Lower leg skin (tissue), 4 donors: Measurements from ENCODE around the gene SDK2. TPM values are rescaled to one million over a fixed set of nuclear protein-coding genes. Genes with fewer than 3 reads are reported as not detected.

Experiments used
- DNase-seq, 2 donors: peaks; one replicate each; pipeline ENCODE4 v3.0.0-alpha.2; 2019; ENCODE audit warnings: low spot score in 2 of 2
- H3K4me3 ChIP-seq: fragments of 200-600 bp; sonication (generic); 2 replicates; pipeline ENCODE4 v1.5.1; 2017; ENCODE audit warnings: mild to moderate bottlenecking, low read depth; ENCODE audit not compliant: poor library complexity, severe bottlenecking
- POLR2A ChIP-seq, 2 donors: fragments of 450-650 bp; IDR thresholded peaks; one replicate each; pipeline ENCODE4 v1.6.1; 2016 to 2017; ENCODE audit warnings: antibody characterized with exemption in 2 of 2, mild to moderate bottlenecking in 1 of 2, moderate library complexity in 1 of 2
- WGBS, 2 donors: methylation state at CpG; one replicate each; pipeline ENCODE4 v1.1.5; 2018; 5-methylcytosine and 5-hydroxymethylcytosine counted together
- intact Hi-C: fragments of 100-400 bp; cut with DNase I; formaldehyde crosslinking; loops from one replicate; pipeline ENCODE4 v1.15.0; 2023; ENCODE audit warnings: low total_unique reads
- total RNA-seq, 4 donors: library from RNA; depleted of rRNA; stranded (reverse); fragments of >200 nt; gene quantifications; one replicate each; pipeline ENCODE4 v1.1.0, GENCODE V29; 2016
- TF ChIP-seq, protein P1 (sequence below), 3 donors: fragments of 450-650 bp; IDR thresholded peaks; one replicate each; pipeline ENCODE4 v1.5.1; 2016; ENCODE audit warnings: antibody characterized with exemption in 3 of 3, mild to moderate bottlenecking in 3 of 3, moderate library complexity in 2 of 3

SDK2 gene
- total RNA-seq, 4 donors from 2014 or later: 1.5 to 4.4 (median 1.6) TPM

- intact Hi-C loops: no loop called here
- H3K4me3 ChIP-seq: no peak overlapping the region
- WGBS, 2 donors: 49 to 51% methylated on average over 5 to 7 of the region's 7 CpGs
- DNase-seq: no peak
- no peak for TF ChIP-seq POLR2A (IDR thresholded peaks at IDR 0.05)
- TF ChIP-seq, protein P1, sequence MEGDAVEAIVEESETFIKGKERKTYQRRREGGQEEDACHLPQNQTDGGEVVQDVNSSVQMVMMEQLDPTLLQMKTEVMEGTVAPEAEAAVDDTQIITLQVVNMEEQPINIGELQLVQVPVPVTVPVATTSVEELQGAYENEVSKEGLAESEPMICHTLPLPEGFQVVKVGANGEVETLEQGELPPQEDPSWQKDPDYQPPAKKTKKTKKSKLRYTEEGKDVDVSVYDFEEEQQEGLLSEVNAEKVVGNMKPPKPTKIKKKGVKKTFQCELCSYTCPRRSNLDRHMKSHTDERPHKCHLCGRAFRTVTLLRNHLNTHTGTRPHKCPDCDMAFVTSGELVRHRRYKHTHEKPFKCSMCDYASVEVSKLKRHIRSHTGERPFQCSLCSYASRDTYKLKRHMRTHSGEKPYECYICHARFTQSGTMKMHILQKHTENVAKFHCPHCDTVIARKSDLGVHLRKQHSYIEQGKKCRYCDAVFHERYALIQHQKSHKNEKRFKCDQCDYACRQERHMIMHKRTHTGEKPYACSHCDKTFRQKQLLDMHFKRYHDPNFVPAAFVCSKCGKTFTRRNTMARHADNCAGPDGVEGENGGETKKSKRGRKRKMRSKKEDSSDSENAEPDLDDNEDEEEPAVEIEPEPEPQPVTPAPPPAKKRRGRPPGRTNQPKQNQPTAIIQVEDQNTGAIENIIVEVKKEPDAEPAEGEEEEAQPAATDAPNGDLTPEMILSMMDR (IDR thresholded peaks at IDR 0.05): no peak
Observed at GRCh38 chr17:73588891-73589290, 55.4 kb downstream of the SDK2 start.

DNA sequence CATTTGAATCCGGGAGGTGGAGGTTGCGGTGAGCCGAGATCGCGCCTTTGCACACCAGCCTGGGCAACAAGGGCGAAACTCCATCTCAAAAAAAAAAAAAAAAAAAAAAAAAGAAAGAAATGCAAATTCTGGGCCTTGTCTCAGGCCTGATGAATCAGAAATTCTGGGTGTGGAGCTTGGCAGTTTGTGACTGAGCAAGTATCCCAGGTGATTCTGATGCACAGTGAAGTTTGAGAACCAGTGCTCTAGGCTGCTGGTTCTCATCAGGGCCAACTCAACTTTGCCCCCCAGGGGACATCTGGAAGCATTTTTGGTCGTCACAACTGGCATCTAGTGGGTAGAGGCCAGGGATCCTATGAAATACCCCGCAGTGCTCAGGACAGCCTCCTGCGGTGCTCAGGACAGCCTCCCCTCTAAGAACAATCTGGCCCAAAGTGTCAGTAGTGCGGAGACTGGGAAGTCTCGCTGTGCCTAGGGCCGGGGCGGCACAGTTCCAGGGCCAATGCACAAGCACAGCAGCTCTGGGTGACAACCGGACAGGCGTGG is 55.9 kb downstream of the SDK2 start:
- DNase-seq: no peak
- intact Hi-C loops: no loop called here
- H3K4me3 ChIP-seq: no peak overlapping the region
- 51 to 59% methylated on average over 7 to 10 of the region's 15 CpGs for WGBS, 2 donors
- TF ChIP-seq, protein P1 (IDR thresholded peaks at IDR 0.05): no peak
- TF ChIP-seq POLR2A (IDR thresholded peaks at IDR 0.05): no peak

DNA sequence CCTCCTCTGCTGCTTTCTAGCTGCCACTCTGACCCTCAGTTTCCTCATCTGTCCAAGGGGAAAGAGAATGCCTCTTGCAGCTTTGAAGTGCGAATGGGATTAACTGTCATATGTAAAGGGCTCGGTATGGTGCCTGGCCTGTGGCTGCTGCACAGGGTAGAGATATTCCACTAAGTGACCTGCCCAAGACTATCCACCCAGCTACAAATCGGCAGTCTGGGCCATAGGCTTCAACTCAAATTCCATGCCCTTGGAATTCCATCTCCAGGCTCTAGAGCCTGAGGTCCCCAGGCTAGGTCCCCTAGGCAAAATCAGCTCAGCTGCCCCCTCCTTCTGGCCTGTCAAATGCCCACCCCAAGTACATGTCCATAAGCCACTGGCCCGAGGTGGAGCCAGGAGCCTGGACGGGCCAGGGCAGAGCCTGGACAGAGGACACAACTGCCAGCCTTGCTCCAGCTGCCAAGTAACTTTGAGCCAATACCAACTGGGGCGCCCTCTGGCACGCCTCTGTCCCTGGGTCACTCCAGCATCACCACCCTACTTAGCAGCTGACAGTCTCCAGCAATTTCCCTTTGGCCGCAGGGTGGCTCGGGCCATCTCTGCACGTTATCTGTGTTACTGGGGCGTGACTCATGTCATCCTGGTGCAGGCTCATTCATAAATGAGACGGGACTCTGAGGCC is 57.2 kb downstream of the SDK2 start:
- intact Hi-C loops: no loop called here
- no peak overlapping the region for H3K4me3 ChIP-seq
- DNase-seq: no peak
- WGBS, 2 donors: 51 to 78% methylated on average over 12 of the region's 12 CpGs
- no peak for TF ChIP-seq POLR2A (IDR thresholded peaks at IDR 0.05)
- TF ChIP-seq, protein P1 (IDR thresholded peaks at IDR 0.05): no peak

- 37% methylated on average over 16 of the region's 16 CpGs for WGBS, 2 donors
- H3K4me3 ChIP-seq: no peak overlapping the region
- no peak for TF ChIP-seq POLR2A (IDR thresholded peaks at IDR 0.05)
- TF ChIP-seq, protein P1 (IDR thresholded peaks at IDR 0.05): no peak
- DNase-seq: no peak
- intact Hi-C loops: no loop called here
Observed at GRCh38 chr17:73586275-73586832, 57.9 kb downstream of the SDK2 start.

DNA sequence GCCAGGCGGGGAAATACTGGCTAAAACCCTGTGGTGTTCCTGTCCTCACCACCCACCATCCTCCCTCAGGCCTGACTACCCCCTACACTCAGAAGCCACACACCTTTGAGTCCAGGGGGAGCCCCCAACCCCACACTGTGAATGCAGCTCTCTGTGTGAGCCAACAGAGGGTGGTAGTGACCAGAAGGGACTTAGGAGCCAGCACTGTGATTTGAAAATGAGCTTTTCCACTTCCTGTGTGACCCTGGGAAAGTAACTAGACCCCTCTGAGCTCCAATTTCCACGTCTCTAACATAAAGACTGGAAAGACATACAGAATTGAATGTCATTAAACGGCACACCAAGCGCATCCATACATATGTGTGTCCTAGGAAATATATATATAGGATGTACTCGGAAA is 58.7 kb downstream of the SDK2 start:
- 88 to 91% methylated on average over 5 of the region's 5 CpGs for WGBS, 2 donors
- intact Hi-C loops: no loop called here
- DNase-seq: no peak
- TF ChIP-seq, protein P1 (IDR thresholded peaks at IDR 0.05): no peak
- no peak for TF ChIP-seq POLR2A (IDR thresholded peaks at IDR 0.05)
- no peak overlapping the region for H3K4me3 ChIP-seq
